H9 (cell line): ENCODE data around the gene CCDC91. TPM values are rescaled to one million over a fixed set of nuclear protein-coding genes. Genes with fewer than 3 reads are reported as not detected.
"Not testable (repeated sequence)": the region's sequence is repeated elsewhere in the genome, so short reads cannot be mapped to it uniquely, and the experiment has no call there.

Experiments used
- DNase-seq: peaks from one replicate; pipeline ENCODE4 v3.0.0-alpha.2; 2017
- H2AFZ ChIP-seq: one replicate; pipeline ENCODE4 v1.6.1; 2013; ENCODE audit warnings: mild to moderate bottlenecking, low read length, control low read depth, moderate library complexity
- H2AK5ac ChIP-seq: 2 replicates; pipeline ENCODE4 v1.6.1; 2013; ENCODE audit warnings: low read length, control low read depth, mixed read lengths; ENCODE audit not compliant: insufficient read length
- H2BK120ac ChIP-seq: one replicate; pipeline ENCODE4 v1.6.1; 2013; ENCODE audit warnings: low read depth, mild to moderate bottlenecking, low read length, control low read depth, inconsistent platforms; ENCODE audit not compliant: poor library complexity, severe bottlenecking
- H2BK12ac ChIP-seq: 2 replicates; pipeline ENCODE4 v1.6.1; 2013; ENCODE audit warnings: low read length, control low read depth, mixed read lengths, low read depth; ENCODE audit not compliant: insufficient read length
- H2BK15ac ChIP-seq: 2 replicates; pipeline ENCODE4 v1.6.1; 2013; ENCODE audit warnings: low read depth, low read length, control low read depth
- H2BK20ac ChIP-seq: one replicate; pipeline ENCODE4 v1.6.1; 2013; ENCODE audit warnings: low read depth, mild to moderate bottlenecking, low read length, control low read depth, inconsistent platforms; ENCODE audit not compliant: poor library complexity, severe bottlenecking
- H2BK5ac ChIP-seq: 2 replicates; pipeline ENCODE4 v1.6.1; 2013; ENCODE audit warnings: low read length, control low read depth, mixed read lengths; ENCODE audit not compliant: insufficient read length
- H3K14ac ChIP-seq: 2 replicates; pipeline ENCODE4 v1.6.1; 2013; ENCODE audit warnings: low read length, control low read depth; ENCODE audit not compliant: insufficient read depth
- H3K18ac ChIP-seq: 2 replicates; pipeline ENCODE4 v1.6.1; 2013; ENCODE audit warnings: low read depth, mild to moderate bottlenecking, mixed read lengths, low read length, control low read depth; ENCODE audit not compliant: insufficient read length
- H3K23ac ChIP-seq: 2 replicates; pipeline ENCODE4 v1.6.1; 2013; ENCODE audit warnings: low read length, control low read depth, mixed read lengths, low read depth; ENCODE audit not compliant: insufficient read length
- H3K23me2 ChIP-seq: 2 replicates; pipeline ENCODE4 v1.6.1; 2013; ENCODE audit warnings: low read depth, mild to moderate bottlenecking, mixed read lengths, low read length, control low read depth; ENCODE audit not compliant: insufficient read length, poor library complexity, severe bottlenecking
- H3K27ac ChIP-seq: 2 replicates; pipeline ENCODE4 v1.5.1; 2013; ENCODE audit warnings: low read length, control low read depth, mixed read lengths, low read depth; ENCODE audit not compliant: insufficient read length
- H3K27me3 ChIP-seq: 2 replicates; pipeline ENCODE4 v1.6.1; 2013; ENCODE audit warnings: low read length, control low read depth, inconsistent platforms; ENCODE audit not compliant: insufficient read depth
- H3K4ac ChIP-seq: 2 replicates; pipeline ENCODE4 v1.6.1; 2013; ENCODE audit warnings: low read depth, mild to moderate bottlenecking, control low read depth, inconsistent platforms, low read length, moderate library complexity
- H3K4me1 ChIP-seq: 2 replicates; pipeline ENCODE4 v1.6.1; 2013; ENCODE audit warnings: low read length, control low read depth, inconsistent platforms; ENCODE audit not compliant: insufficient read depth
- H3K4me2 ChIP-seq: 2 replicates; pipeline ENCODE4 v1.6.1; 2013; ENCODE audit warnings: low read length, control low read depth, mixed read lengths; ENCODE audit not compliant: insufficient read length, insufficient read depth
- H3K56ac ChIP-seq: 2 replicates; pipeline ENCODE4 v1.6.1; 2013; ENCODE audit warnings: low read depth, mild to moderate bottlenecking, mixed read lengths, low read length, control low read depth; ENCODE audit not compliant: insufficient read length
- H3K79me1 ChIP-seq: 2 replicates; pipeline ENCODE4 v1.6.1; 2013; ENCODE audit warnings: low read depth, mild to moderate bottlenecking, moderate library complexity, low read length, control low read depth, inconsistent platforms; ENCODE audit not compliant: insufficient read depth, poor library complexity, severe bottlenecking
- H3K79me2 ChIP-seq: 2 replicates; pipeline ENCODE4 v1.6.1; 2013; ENCODE audit warnings: low read length, control low read depth, inconsistent platforms; ENCODE audit not compliant: insufficient read depth
- H3K9ac ChIP-seq: 2 replicates; pipeline ENCODE4 v1.6.1; 2013; ENCODE audit warnings: low read length, control low read depth, mixed read lengths; ENCODE audit not compliant: insufficient read length; ENCODE audit errors: extremely low read depth
- H3K9me3 ChIP-seq: one replicate; pipeline ENCODE4 v1.6.1; 2013; ENCODE audit warnings: low read depth, low read length, inconsistent platforms; ENCODE audit not compliant: control insufficient read depth
- H3T11ph ChIP-seq: one replicate; pipeline ENCODE4 v1.6.1; 2013; ENCODE audit warnings: mild to moderate bottlenecking, low read length, control low read depth, inconsistent platforms
- H4K20me1 ChIP-seq: one replicate; pipeline ENCODE4 v1.6.1; 2013; ENCODE audit not compliant: control insufficient read depth, insufficient read length, insufficient read depth
- H4K5ac ChIP-seq: 2 replicates; pipeline ENCODE4 v1.6.1; 2013; ENCODE audit warnings: low read depth, mild to moderate bottlenecking, mixed read lengths, low read length, control low read depth; ENCODE audit not compliant: insufficient read length
- H4K8ac ChIP-seq: replicated peaks from 2 replicates; pipeline ENCODE4 v1.6.1; 2013; ENCODE audit warnings: low read length, control low read depth, mixed read lengths, low read depth; ENCODE audit not compliant: insufficient read length
- H4K91ac ChIP-seq: 2 replicates; pipeline ENCODE4 v1.6.1; 2013; ENCODE audit warnings: low read depth, mild to moderate bottlenecking, moderate library complexity, mixed read lengths, low read length, control low read depth; ENCODE audit not compliant: insufficient read length
- H3K27ac Mint-ChIP-seq, 3 experiments: 2 replicates in 2 of 3; 3 replicates in 1 of 3; pipeline ENCODE4 v1.8.0; 2020 to 2021; ENCODE audit warnings: mixed read lengths in 3 of 3, mild to moderate bottlenecking in 1 of 3, moderate library complexity in 1 of 3
- H3K27me3 Mint-ChIP-seq: 2 replicates; pipeline ENCODE4 v1.8.0; 2021; ENCODE audit warnings: low read depth, mild to moderate bottlenecking, moderate library complexity, mixed read lengths
- H3K36me3 Mint-ChIP-seq, 3 experiments: 2 replicates in 2 of 3; 3 replicates in 1 of 3; pipeline ENCODE4 v1.8.0; 2020 to 2021; ENCODE audit warnings: low read depth in 3 of 3, mixed read lengths in 3 of 3; ENCODE audit not compliant: insufficient read depth in 1 of 3
- H3K4me1 Mint-ChIP-seq, 2 experiments: 2 replicates each; pipeline ENCODE4 v1.8.0; 2020; ENCODE audit warnings: mixed read lengths in 2 of 2
- H3K4me3 Mint-ChIP-seq, 2 experiments: 2 replicates in 1 of 2; 3 replicates in 1 of 2; pipeline ENCODE4 v1.8.0; 2020 to 2021; ENCODE audit warnings: mild to moderate bottlenecking in 2 of 2, mixed read lengths in 2 of 2, moderate library complexity in 1 of 2
- H3K9me3 Mint-ChIP-seq, 2 experiments: 2 replicates in 1 of 2; 3 replicates in 1 of 2; pipeline ENCODE4 v1.8.0; 2020; ENCODE audit warnings: mild to moderate bottlenecking in 2 of 2, mixed read lengths in 2 of 2, moderate library complexity in 1 of 2
- WGBS: extraction: QIAGEN DNeasy Blood & Tissue Kit; methylation state at CpG from one replicate; pipeline ENCODE4 v1.1.7; 2013; ENCODE audit warnings: missing lambda C conversion rate, low lambda C conversion rate, mixed read lengths; ENCODE audit not compliant: insufficient read length; ENCODE audit errors: extremely low coverage; 5-methylcytosine and 5-hydroxymethylcytosine counted together
- total RNA-seq: library from RNA; stranded (reverse); gene quantifications from 2 replicates; pipeline ENCODE4 v1.2.1, GENCODE V29; 2021

CCDC91 gene
- total RNA-seq, 1 experiment from 2014 or later: 22.7 TPM

GRCh38 chr12:28201136-28201535 is 10.9 kb downstream of the CCDC91 start:
- H3K4me1 ChIP-seq, H3K14ac ChIP-seq, H3K9ac ChIP-seq, H4K91ac ChIP-seq, H4K5ac ChIP-seq, H3K9me3 ChIP-seq, H3K23me2 ChIP-seq, H3K23ac ChIP-seq, H3K4me3 Mint-ChIP-seq, H2BK12ac ChIP-seq, H4K20me1 ChIP-seq, H3K18ac ChIP-seq, H3K27ac Mint-ChIP-seq, H3K27ac ChIP-seq, H2AK5ac ChIP-seq, H2BK120ac ChIP-seq, H2BK15ac ChIP-seq, H3K79me2 ChIP-seq, H4K8ac ChIP-seq, H2BK20ac ChIP-seq, H3K4ac ChIP-seq, DNase-seq, H3K27me3 ChIP-seq, H3K56ac ChIP-seq, H2AFZ ChIP-seq, H3K27me3 Mint-ChIP-seq, H3T11ph ChIP-seq, H2BK5ac ChIP-seq, H3K4me1 Mint-ChIP-seq, H3K79me1 ChIP-seq, H3K4me2 ChIP-seq: not testable (repeated sequence)
- Mint-ChIP-seq H3K9me3 (peaks cover 32 to 39% of the 10 kb centered on the region in 2 experiments), H3K36me3 (peaks cover 14 to 57% (median 26%) of the 10 kb centered on the region in 3 experiments)
- no CpG with 5 or more reads among the region's 30 CpGs for WGBS
